Kidney (tissue), 14 donors: ENCODE measurements around the gene AHR. TPM values are rescaled to one million over a fixed set of nuclear protein-coding genes. Genes with fewer than 3 reads are reported as not detected.

Experiments
- DNase-seq, 5 donors: peaks; one replicate each; pipeline ENCODE4 v3.0.0-alpha.2; 2013 to 2020
- FAIRE-seq: peaks from 2 replicates; lab custom pipeline; 2012; peaks lifted over from hg19 to GRCh38; lab: Jason Lieb, UNC
- H3K27ac ChIP-seq, 2 donors: one replicate each; pipeline ENCODE4 v1.7.0; 2013; ENCODE audit warnings: low read depth in 2 of 2, low read length in 2 of 2, inconsistent platforms in 1 of 2
- H3K27me3 ChIP-seq: one replicate; pipeline ENCODE4 v1.7.1; 2013; ENCODE audit warnings: low read length, inconsistent platforms; ENCODE audit not compliant: control insufficient read depth, insufficient read depth
- H3K36me3 ChIP-seq, 3 donors: one replicate each; pipeline versions ENCODE4 v1.7.0 to v1.7.1; 2013; ENCODE audit warnings: low read length in 3 of 3, control low read depth in 1 of 3, inconsistent platforms in 1 of 3; ENCODE audit not compliant: insufficient read depth in 3 of 3, control insufficient read depth in 2 of 3
- H3K4me1 ChIP-seq, 3 donors: one replicate each; pipeline versions ENCODE4 v1.7.0 to v1.7.1; 2013; ENCODE audit warnings: low read length in 3 of 3, inconsistent platforms in 1 of 3, low read depth in 1 of 3; ENCODE audit not compliant: control insufficient read depth in 2 of 3, insufficient read depth in 2 of 3
- H3K4me3 ChIP-seq, 3 donors: one replicate each; pipeline versions ENCODE4 v1.7.0 to v1.8.1; 2013; ENCODE audit warnings: low read length in 3 of 3, control low read depth in 1 of 3, inconsistent platforms in 1 of 3
- H3K9ac ChIP-seq, 3 donors: one replicate each; pipeline versions ENCODE4 v1.7.0 to v1.7.1; 2013; ENCODE audit warnings: low read length in 3 of 3, control low read depth in 1 of 3, inconsistent platforms in 1 of 3
- H3K9me3 ChIP-seq, 3 donors: one replicate each; pipeline versions ENCODE4 v1.7.0 to v1.7.1; 2013; ENCODE audit warnings: low read length in 3 of 3, control low read depth in 1 of 3, inconsistent platforms in 1 of 3; ENCODE audit not compliant: control insufficient read depth in 2 of 3, insufficient read depth in 1 of 3
- CTCF ChIP-seq: IDR thresholded peaks from 3 replicates; pipeline ENCODE4 v1.5.1; 2012; ENCODE audit warnings: mild to moderate bottlenecking, moderate library complexity, borderline replicate concordance; ENCODE audit not compliant: insufficient read depth; ENCODE audit errors: extremely low read depth
- intact Hi-C: fragments of 100-400 bp; cut with DNase I; formaldehyde crosslinking; loops from one replicate; pipeline ENCODE4 v1.11.1; 2022
- polyA plus RNA-seq: library from polyadenylated mRNA; stranded (reverse); fragments of 350-450 nt; fragmentation: Illumina TruSeq; extraction: RNeasy Lipid Tissue Mini Kit (QIAGEN cat#74804); gene quantifications from one replicate; pipeline ENCODE4 v1.2.3, GENCODE V29; 2014; ENCODE audit warnings: low read depth, low replicate concordance; ENCODE audit not compliant: insufficient read depth
- total RNA-seq: library from RNA; stranded (reverse); fragmentation: NEBNext Ultra II Directional; extraction: Animal tissue kit (Norgen Biotek cat#: 25700); gene quantifications from one replicate; pipeline ENCODE4 v1.2.1, GENCODE V29; 2021
- donor health status: control.
- donor health status: control.
- donor health status: control.
- donor health status: control.
- donor health status: control.
- donor health status: DM: yes; HTN: yes; CAD: no.
- donor health status: Normal renal cell carcinoma (clear cell type).

Gene AHR
- total and polyA plus RNA-seq, 2 donors from 2014 or later, result 3.0 to 101 TPM

GRCh38 chr7:17320657-17321056 is 22.2 kb downstream of the AHR start:
- no peak overlapping the region for H3K9ac ChIP-seq
- H3K4me1 ChIP-seq, result peaks cover 0 to 11% (median 3%) of the 10 kb centered on the region in 3 donors
- no peak for DNase-seq
- H3K36me3 ChIP-seq, result no peaks in the 10 kb centered on the region
- intact Hi-C loops, result no loop called here
- no peaks in the 10 kb centered on the region for H3K27me3 ChIP-seq
- no peak for FAIRE-seq
- no peak overlapping the region for H3K27ac ChIP-seq
- H3K9me3 ChIP-seq, result no peaks in the 10 kb centered on the region
- H3K4me3 ChIP-seq, result no peak overlapping the region
- no peak for TF ChIP-seq CTCF

- no peak for TF ChIP-seq CTCF
- DNase-seq (no peak), FAIRE-seq (no peak)
- peaks cover 0 to 5% (median 0%) of the 10 kb centered on the region in 3 donors for H3K36me3 ChIP-seq
- H3K9ac ChIP-seq, result no peak overlapping the region
- no peak overlapping the region for H3K4me3 ChIP-seq
- H3K27me3 ChIP-seq, result no peaks in the 10 kb centered on the region
- H3K4me1 ChIP-seq, result peaks cover 0 to 4% (median 3%) of the 10 kb centered on the region in 3 donors
- H3K9me3 ChIP-seq, result no peaks in the 10 kb centered on the region
- no peak overlapping the region for H3K27ac ChIP-seq
- intact Hi-C loops, result no loop called here
Observed at GRCh38 chr7:17325364-17325763, 26.9 kb downstream of the AHR start.

DNA sequence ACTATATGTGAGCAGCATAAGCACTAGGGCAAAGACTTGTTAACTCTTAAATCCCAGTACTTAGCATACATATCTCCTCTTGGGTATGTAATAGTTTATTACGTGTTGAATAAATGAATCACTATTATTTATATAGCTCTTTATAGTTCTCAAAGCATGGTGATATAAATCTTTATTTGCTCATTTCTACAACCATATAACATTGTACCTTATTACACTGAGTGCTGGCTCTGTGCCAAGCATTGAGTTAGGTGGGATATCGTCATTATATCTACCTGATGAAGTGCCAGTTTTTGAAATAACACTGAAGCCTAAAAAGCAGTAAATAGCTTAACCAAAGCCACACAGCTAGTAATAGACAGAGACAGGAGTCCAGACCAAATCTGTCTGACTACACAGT is 27.9 kb downstream of the AHR start:
- intact Hi-C loops, result no loop called here
- no peak for TF ChIP-seq CTCF
- H3K9me3 ChIP-seq, result no peaks in the 10 kb centered on the region
- H3K36me3 ChIP-seq, result peaks cover 0 to 12% (median 4%) of the 10 kb centered on the region in 3 donors
- H3K4me3 ChIP-seq, result no peak overlapping the region
- H3K27ac ChIP-seq, result no peak overlapping the region
- H3K27me3 ChIP-seq, result no peaks in the 10 kb centered on the region
- H3K9ac ChIP-seq, result no peak overlapping the region
- no peak for FAIRE-seq
- DNase-seq, result no peak
- H3K4me1 ChIP-seq, result no peaks in the 10 kb centered on the region

- Histone ChIP-seq H3K9me3 (no peaks in the 10 kb centered on the region), H3K27me3 (no peaks in the 10 kb centered on the region), H3K9ac (no peak overlapping the region), H3K4me3 (no peak overlapping the region), H3K4me1 (no peaks in the 10 kb centered on the region), H3K27ac (no peak overlapping the region), H3K36me3 (peaks cover 0 to 19% (median 8%) of the 10 kb centered on the region in 3 donors)
- FAIRE-seq (no peak), DNase-seq (no peak)
- intact Hi-C loops, result no loop called here
- TF ChIP-seq CTCF, result no peak
Observed at GRCh38 chr7:17328641-17329040, 30.2 kb downstream of the AHR start.
